ENCODE results near the gene ABCA12. TPM values are rescaled to one million over a fixed set of nuclear protein-coding genes. Genes with fewer than 3 reads are reported as not detected.

The ABCA12 gene
- total and polyA plus RNA-seq, 12 donors: under 0.01 to 0.04 TPM; not detected in 10

DNA sequence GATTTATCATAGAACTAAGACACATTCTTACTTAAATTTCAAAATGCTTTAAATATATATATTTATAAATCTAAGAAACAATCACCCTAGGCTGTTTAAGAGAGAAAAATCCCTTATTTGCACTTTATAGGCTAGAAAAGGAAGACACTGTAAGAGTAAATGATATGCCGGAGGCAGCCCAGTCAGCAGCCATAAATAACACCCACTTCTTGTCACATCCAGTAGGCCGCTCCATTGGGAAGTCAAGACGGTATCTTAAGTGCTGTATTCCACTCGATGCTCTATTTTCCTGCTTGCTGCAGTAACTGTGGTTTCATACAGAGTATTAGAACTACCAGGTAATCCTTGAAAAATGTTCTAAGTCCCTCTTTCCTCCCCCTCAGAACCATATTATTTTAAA, 57.9 kb downstream of the ABCA12 start:
- Histone ChIP-seq H3K4me1 (replicated peaks in 1 of 2) (no peaks in the 10 kb centered on the region), H3K36me3 (replicated peaks in 1 of 2) (no peaks in the 10 kb centered on the region), H3K9me3 (replicated peaks in 1 of 3) (no peaks in the 10 kb centered on the region), H3K4me3 (no peak overlapping the region), H3K27me3 (no peaks in the 10 kb centered on the region), H3K27ac (no peak overlapping the region)
- 32 to 59% (median 53%) methylated on average over 4 of the region's 4 CpGs for WGBS, 4 donors
- intact Hi-C loops (cut with DNase I): no loop called here
- DNase-seq: no peak
- TF ChIP-seq POLR2A (IDR thresholded peaks at IDR 0.05): no peak
- TF ChIP-seq, protein P1, sequence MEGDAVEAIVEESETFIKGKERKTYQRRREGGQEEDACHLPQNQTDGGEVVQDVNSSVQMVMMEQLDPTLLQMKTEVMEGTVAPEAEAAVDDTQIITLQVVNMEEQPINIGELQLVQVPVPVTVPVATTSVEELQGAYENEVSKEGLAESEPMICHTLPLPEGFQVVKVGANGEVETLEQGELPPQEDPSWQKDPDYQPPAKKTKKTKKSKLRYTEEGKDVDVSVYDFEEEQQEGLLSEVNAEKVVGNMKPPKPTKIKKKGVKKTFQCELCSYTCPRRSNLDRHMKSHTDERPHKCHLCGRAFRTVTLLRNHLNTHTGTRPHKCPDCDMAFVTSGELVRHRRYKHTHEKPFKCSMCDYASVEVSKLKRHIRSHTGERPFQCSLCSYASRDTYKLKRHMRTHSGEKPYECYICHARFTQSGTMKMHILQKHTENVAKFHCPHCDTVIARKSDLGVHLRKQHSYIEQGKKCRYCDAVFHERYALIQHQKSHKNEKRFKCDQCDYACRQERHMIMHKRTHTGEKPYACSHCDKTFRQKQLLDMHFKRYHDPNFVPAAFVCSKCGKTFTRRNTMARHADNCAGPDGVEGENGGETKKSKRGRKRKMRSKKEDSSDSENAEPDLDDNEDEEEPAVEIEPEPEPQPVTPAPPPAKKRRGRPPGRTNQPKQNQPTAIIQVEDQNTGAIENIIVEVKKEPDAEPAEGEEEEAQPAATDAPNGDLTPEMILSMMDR (IDR thresholded peaks at IDR 0.05): no peak

DNA sequence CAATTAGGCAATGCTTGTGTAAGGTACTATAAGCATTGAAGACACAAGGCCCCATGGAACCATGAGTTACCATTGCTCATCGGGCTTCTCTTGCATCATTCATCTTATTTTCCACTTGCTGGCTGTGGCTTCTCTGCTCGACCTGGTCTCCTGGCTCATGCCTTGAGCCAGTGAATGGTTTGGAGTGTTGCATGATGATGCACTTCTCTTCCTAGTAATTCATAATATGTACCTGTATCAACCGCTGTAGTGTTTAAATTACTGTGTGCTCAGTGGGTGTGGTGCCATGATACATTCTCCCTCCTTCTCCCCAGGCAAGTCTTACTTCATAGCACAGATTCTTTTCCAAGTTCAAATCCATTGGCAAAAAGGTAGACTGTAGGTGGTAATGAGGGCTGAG, 66.8 kb downstream of the ABCA12 start:
- TF ChIP-seq POLR2A (IDR thresholded peaks at IDR 0.05): no peak
- TF ChIP-seq, protein P1 (IDR thresholded peaks at IDR 0.05): no peak
- 69 to 83% (median 72%) methylated on average over 3 of the region's 3 CpGs for WGBS, 4 donors
- Histone ChIP-seq H3K36me3 (replicated peaks in 1 of 2) (no peaks in the 10 kb centered on the region), H3K4me1 (replicated peaks in 1 of 2) (no peaks in the 10 kb centered on the region), H3K27ac (no peak overlapping the region), H3K27me3 (no peaks in the 10 kb centered on the region), H3K4me3 (no peak overlapping the region), H3K9me3 (replicated peaks in 1 of 3) (no peaks in the 10 kb centered on the region)
- DNase-seq: no peak
- intact Hi-C loops (cut with DNase I): no loop called here

DNA sequence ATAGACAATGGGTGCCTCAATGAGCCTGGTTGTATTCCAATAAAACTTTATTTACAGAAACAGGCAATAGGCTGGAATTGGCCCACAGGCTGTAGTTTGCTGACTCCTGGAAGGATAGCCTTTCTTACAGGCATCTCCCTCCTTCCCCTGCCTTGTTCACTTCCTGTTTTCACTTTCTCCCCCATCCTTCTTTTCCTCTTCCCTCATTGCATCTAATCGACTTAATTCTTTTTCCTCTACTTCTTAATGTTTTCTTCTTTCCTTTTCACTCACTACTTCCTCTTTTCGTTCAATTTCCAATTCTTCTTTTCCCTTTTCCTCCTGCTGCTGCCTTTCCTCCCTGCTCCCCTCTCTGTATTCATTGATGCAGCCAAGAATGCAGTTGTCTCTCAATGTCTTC, 70.0 kb downstream of the ABCA12 start:
- TF ChIP-seq, protein P1 (IDR thresholded peaks at IDR 0.05): no peak
- no peak for TF ChIP-seq POLR2A (IDR thresholded peaks at IDR 0.05)
- no peaks in the 10 kb centered on the region for H3K27me3 ChIP-seq
- no peak for DNase-seq
- intact Hi-C loops (cut with DNase I): no loop called here
- no peaks in the 10 kb centered on the region for H3K4me1 ChIP-seq (replicated peaks in 1 of 2)
- H3K4me3 ChIP-seq: no peak overlapping the region
- H3K27ac ChIP-seq: no peak overlapping the region
- 53 to 61% (median 56%) methylated on average over 2 of the region's 2 CpGs for WGBS, 4 donors
- H3K9me3 ChIP-seq (replicated peaks in 1 of 3): no peaks in the 10 kb centered on the region
- no peaks in the 10 kb centered on the region for H3K36me3 ChIP-seq (replicated peaks in 1 of 2)

DNA sequence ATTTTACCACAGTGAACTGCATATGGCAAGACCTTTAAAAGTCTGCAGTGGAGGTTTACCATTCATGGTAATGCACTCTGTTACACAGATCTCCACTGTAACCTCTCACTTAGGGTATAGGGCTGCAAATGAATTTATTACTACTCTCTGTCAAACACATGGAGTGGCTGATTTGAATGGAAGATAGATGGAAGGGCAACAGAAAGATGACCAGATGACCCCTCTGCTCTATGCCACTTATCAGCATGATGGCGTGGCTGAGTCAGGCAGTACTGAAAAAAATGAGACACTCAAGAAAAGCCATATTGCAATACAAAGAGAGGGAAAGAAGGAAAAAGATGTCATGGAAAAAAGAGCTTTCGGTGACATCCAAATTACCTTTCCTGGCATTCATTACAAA, 72.3 kb downstream of the ABCA12 start:
- 64 to 68% (median 67%) methylated on average over 2 of the region's 2 CpGs for WGBS, 4 donors
- no peak for DNase-seq
- intact Hi-C loops (cut with DNase I): no loop called here
- Histone ChIP-seq H3K9me3 (replicated peaks in 1 of 3) (no peaks in the 10 kb centered on the region), H3K27me3 (no peaks in the 10 kb centered on the region), H3K27ac (no peak overlapping the region), H3K4me3 (no peak overlapping the region), H3K36me3 (replicated peaks in 1 of 2) (no peaks in the 10 kb centered on the region), H3K4me1 (replicated peaks in 1 of 2) (no peaks in the 10 kb centered on the region)
- TF ChIP-seq, protein P1 (IDR thresholded peaks at IDR 0.05): no peak
- no peak for TF ChIP-seq POLR2A (IDR thresholded peaks at IDR 0.05)
